HepG2 (cell line): ENCODE results near the gene ADCY1.

Experiments used
- FOXM1 ChIP-seq: sonication (generic); formaldehyde crosslinking; IDR thresholded peaks from 2 replicates; pipeline ENCODE4 v1.5.0; 2020; ENCODE audit warnings: missing genetic modification reagents
- GTF2F1 ChIP-seq: fragments of 150-350 bp; IDR thresholded peaks from 2 replicates; pipeline ENCODE4 v1.6.1; 2014; ENCODE audit warnings: low read length
- JUN ChIP-seq: sonication (generic); formaldehyde crosslinking; IDR thresholded peaks from 2 replicates; pipeline ENCODE4 v1.4.0; 2020; ENCODE audit warnings: mild to moderate bottlenecking, missing genetic modification reagents
- KDM2A ChIP-seq: sonication (generic); formaldehyde crosslinking; IDR thresholded peaks from 2 replicates; pipeline ENCODE4 v1.4.0; 2020; ENCODE audit warnings: low read depth, missing genetic modification reagents, borderline replicate concordance
- MYC ChIP-seq: sonication (generic); formaldehyde crosslinking; IDR thresholded peaks from 2 replicates; pipeline ENCODE4 v1.9.0; 2021; ENCODE audit warnings: missing genetic modification reagents, borderline replicate concordance
- PCBP1 ChIP-seq: fragments of 200-400 bp; formaldehyde crosslinking; IDR thresholded peaks from 2 replicates; pipeline ENCODE4 v1.6.1; 2017; ENCODE audit warnings: mild to moderate bottlenecking, low read depth, low read length, borderline replicate concordance
- TF ChIP-seq, protein P1 (sequence below): sonication (generic); formaldehyde crosslinking; IDR thresholded peaks from 2 replicates; pipeline ENCODE4 v1.5.0; 2020; ENCODE audit warnings: missing genetic modification reagents
- TF ChIP-seq, protein P2 (sequence below), 2 experiments: fragments of 450-650 bp in 1 of 2; sonication (generic) in 1 of 2; formaldehyde crosslinking in 1 of 2; IDR thresholded peaks; 2 replicates each; pipeline versions ENCODE4 v1.6.1 to v1.8.0; 2016 to 2022; ENCODE audit warnings: antibody characterized with exemption in 1 of 2, mild to moderate bottlenecking in 1 of 2, missing genetic modification reagents in 1 of 2
- TF ChIP-seq, protein P3 (sequence below): IDR thresholded peaks from 2 replicates; pipeline ENCODE4 v1.6.1; 2012; ENCODE audit warnings: inconsistent platforms
- TF ChIP-seq, protein P4 (sequence below): sonication (generic); formaldehyde crosslinking; IDR thresholded peaks from 2 replicates; pipeline ENCODE4 v1.4.0; 2020; ENCODE audit warnings: mild to moderate bottlenecking, missing genetic modification reagents

DNA sequence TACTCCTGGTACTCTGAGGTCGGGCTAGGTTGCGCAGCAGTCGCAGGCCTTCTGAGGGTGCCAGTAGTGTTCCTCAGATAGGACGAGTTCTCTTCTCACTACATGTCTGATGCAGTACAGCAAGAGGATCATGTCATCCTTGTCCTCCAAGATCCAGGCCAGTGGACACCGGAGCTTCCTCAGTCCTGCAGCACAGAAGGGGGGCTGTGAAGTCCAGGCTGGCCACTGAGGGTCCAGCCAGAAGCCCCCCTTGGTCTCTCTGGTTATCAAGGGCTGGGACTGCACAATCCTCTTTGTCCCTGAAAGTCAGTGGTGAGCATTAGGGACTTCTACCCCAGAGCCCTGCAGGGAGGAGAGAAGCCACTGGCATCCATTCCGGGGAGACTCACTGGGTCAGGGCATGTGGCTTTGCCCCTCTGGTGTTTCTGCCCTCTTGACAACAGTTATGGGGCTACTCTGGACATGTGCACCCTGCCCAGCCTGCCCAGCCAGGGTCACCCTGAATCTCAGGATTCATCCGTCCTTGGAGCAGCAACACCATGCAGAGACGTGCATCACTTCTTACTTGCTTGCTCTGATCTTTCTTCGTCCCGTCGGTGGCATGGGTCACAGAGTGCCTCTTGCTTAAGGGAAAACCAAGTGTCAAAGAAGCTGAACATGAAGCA, 125.7 kb downstream of the ADCY1 start:
- TF ChIP-seq GTF2F1 = no peak
- TF ChIP-seq JUN = no peak
- TF ChIP-seq, protein P1, sequence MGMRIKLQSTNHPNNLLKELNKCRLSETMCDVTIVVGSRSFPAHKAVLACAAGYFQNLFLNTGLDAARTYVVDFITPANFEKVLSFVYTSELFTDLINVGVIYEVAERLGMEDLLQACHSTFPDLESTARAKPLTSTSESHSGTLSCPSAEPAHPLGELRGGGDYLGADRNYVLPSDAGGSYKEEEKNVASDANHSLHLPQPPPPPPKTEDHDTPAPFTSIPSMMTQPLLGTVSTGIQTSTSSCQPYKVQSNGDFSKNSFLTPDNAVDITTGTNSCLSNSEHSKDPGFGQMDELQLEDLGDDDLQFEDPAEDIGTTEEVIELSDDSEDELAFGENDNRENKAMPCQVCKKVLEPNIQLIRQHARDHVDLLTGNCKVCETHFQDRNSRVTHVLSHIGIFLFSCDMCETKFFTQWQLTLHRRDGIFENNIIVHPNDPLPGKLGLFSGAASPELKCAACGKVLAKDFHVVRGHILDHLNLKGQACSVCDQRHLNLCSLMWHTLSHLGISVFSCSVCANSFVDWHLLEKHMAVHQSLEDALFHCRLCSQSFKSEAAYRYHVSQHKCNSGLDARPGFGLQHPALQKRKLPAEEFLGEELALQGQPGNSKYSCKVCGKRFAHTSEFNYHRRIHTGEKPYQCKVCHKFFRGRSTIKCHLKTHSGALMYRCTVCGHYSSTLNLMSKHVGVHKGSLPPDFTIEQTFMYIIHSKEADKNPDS (CRISPR knock-in tag) = no peak
- TF ChIP-seq, protein P2, sequence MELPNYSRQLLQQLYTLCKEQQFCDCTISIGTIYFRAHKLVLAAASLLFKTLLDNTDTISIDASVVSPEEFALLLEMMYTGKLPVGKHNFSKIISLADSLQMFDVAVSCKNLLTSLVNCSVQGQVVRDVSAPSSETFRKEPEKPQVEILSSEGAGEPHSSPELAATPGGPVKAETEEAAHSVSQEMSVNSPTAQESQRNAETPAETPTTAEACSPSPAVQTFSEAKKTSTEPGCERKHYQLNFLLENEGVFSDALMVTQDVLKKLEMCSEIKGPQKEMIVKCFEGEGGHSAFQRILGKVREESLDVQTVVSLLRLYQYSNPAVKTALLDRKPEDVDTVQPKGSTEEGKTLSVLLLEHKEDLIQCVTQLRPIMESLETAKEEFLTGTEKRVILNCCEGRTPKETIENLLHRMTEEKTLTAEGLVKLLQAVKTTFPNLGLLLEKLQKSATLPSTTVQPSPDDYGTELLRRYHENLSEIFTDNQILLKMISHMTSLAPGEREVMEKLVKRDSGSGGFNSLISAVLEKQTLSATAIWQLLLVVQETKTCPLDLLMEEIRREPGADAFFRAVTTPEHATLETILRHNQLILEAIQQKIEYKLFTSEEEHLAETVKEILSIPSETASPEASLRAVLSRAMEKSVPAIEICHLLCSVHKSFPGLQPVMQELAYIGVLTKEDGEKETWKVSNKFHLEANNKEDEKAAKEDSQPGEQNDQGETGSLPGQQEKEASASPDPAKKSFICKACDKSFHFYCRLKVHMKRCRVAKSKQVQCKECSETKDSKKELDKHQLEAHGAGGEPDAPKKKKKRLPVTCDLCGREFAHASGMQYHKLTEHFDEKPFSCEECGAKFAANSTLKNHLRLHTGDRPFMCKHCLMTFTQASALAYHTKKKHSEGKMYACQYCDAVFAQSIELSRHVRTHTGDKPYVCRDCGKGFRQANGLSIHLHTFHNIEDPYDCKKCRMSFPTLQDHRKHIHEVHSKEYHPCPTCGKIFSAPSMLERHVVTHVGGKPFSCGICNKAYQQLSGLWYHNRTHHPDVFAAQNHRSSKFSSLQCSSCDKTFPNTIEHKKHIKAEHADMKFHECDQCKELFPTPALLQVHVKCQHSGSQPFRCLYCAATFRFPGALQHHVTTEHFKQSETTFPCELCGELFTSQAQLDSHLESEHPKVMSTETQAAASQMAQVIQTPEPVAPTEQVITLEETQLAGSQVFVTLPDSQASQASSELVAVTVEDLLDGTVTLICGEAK (IDR thresholded peaks at IDR 0.05) = no peak
- TF ChIP-seq, protein P2 (CRISPR knock-in tag; IDR thresholded peaks at IDR 0.05) = no peak
- no peak for TF ChIP-seq MYC (CRISPR knock-in tag)
- no peak for TF ChIP-seq FOXM1 (CRISPR knock-in tag)
- no peak for TF ChIP-seq KDM2A (CRISPR knock-in tag)
- no peak for TF ChIP-seq PCBP1
- TF ChIP-seq, protein P3, sequence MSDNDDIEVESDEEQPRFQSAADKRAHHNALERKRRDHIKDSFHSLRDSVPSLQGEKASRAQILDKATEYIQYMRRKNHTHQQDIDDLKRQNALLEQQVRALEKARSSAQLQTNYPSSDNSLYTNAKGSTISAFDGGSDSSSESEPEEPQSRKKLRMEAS = no peak
- TF ChIP-seq, protein P4, sequence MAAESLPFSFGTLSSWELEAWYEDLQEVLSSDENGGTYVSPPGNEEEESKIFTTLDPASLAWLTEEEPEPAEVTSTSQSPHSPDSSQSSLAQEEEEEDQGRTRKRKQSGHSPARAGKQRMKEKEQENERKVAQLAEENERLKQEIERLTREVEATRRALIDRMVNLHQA = no peak
